Measurements from ENCODE around the gene TMEM253.

TMEM253 gene

GRCh38 chr14:21100931-21101330 lies at the start of gene TMEM253:
Gene TMEM253, plus strand, starts transcription at chr14:21101066. Its CDS starts 278 bp downstream, at chr14:21101344.
- no peak for DNase-seq

GRCh38 chr14:21053184-21054122 lies 47.4 kb upstream of the TMEM253 start:
- DNase-seq = no peak

- no peak for DNase-seq
Observed at GRCh38 chr14:21054123-21054767, 46.6 kb upstream of the TMEM253 start.

GRCh38 chr14:21054768-21055145 lies 46.1 kb upstream of the TMEM253 start:
- no peak for DNase-seq

- DNase-seq = no peak
Observed at GRCh38 chr14:21055432-21056117, 45.3 kb upstream of the TMEM253 start.

- DNase-seq = no peak
Observed at GRCh38 chr14:21056520-21057163, 44.2 kb upstream of the TMEM253 start.

DNA sequence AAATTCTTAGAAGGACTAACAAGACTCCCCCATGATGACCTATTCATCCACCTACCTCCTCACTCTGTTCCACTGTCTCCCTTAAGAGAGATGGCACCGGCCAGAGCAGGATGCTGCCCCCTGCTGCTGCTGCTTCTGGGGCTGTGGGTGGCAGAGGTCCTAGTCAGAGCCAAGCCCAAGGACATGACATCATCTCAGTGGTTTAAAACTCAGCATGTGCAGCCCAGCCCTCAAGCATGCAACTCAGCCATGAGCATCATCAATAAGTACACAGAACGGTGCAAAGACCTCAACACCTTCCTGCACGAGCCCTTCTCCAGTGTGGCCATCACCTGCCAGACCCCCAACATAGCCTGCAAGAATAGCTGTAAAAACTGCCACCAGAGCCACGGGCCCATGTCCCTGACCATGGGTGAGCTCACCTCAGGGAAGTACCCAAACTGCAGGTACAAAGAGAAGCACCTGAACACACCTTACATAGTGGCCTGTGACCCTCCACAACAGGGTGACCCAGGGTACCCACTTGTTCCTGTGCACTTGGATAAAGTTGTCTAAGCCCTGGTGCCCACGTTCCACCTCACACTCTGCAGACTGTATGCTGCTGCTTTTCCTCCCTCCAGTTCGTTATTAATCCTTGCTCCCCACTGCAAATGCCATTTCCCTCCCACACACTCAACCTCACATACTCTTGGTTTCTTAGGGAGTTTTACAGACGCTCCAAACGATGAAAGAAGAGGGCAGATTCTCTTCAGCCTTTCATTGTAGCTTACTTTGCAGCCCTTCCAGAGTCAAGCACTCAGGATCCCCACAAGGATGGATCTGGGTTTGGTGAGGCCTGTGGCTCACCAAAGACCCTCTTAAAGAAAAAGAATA lies 42.8 kb upstream of the TMEM253 start, which contains the start of gene RNASE8:
Gene RNASE8 (plus strand): TSS at position 20 of the 873 bp plus-strand sequence. CDS start 71 bp downstream, at position 91.
- peak; percentile 29 to 47 for DNase-seq

DNA sequence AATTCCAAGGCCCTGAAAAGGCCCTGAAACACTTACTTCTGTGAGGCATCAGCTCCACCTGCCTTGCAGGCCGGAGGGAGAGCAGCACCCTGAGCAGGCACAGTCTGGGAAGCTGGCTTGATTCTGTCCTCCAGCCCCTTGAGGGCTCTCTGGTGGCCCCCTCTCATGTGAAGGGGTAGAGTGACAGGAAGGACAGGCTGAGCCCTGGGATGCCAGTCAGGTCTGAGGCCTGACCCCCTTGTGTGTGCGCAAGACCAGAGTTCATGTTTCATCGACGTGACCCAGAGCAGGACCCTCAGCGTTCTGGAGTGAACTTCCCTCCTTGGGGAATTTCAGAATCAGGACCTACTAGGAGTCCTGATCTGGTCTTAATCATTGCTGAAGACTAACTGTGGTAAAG lies 42.0 kb upstream of the TMEM253 start:
- DNase-seq = no peak

DNA sequence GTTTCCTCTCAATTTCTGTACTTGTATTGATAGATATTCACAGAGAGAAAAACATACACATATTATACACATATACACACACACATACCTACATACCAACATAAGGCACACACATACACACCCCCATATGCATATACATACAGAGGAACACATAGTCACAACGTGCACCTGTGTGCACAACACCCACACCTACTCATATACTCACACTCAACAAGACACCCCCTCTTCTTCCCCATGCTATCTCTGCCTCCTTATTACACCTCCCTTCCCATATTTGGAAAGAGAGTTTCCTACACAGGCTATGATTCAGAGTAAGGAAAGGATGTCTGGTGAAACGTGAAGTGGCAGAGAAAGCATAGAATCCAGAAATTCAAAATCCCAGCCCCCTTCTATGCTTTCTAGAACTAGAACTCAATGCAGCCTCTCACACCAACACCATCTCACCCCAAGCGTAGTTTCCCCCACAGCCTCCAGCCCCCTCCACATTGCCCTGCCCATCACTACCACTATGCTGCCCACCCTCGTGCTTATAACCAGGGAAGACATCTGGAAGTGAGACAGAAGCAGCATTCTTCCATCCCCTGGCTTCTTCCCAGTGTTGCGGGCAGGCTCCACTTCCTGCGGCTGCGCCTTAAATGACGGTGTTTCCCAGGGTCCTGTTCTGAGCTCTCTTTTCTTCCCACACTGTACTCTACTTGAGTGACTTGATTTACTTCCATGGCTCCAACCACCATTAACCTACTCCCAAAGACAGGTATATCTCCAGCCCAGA lies 40.8 kb upstream of the TMEM253 start:
- DNase-seq = no peak

DNA sequence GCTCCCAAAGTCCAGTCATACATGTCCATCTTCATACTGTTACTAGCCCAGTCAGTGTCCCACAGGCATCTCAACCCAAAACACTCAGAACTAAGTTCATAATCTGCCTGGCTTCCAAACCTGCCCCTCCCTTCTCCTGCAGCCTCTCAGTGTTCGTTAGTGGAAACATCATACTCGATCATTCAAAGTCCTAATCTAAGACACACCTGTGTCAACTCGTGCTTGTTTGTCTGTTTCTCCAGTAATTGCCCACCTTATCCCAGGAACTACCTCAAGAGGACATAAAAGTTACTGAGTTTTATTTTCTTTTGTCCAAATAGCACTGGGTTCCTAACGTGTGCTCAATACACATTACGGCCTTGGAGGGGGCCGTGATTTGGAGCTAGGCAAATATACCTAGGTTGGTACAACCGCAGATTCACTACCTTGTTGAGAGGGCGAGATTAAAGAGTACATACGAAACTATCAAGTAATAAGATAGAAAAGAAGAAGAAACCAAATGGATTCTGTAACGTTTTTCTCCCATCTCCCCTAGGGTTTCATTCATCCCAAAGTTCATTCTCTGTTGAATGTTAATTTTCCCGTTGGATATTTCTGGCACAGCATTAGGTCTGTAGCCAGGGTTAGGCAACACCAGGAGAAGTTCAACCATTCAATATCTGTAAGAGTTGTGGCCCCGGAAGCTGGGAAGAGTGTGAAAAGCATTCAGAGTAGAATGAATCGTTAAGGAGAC lies 40.1 kb upstream of the TMEM253 start:
- DNase-seq = no peak

DNA sequence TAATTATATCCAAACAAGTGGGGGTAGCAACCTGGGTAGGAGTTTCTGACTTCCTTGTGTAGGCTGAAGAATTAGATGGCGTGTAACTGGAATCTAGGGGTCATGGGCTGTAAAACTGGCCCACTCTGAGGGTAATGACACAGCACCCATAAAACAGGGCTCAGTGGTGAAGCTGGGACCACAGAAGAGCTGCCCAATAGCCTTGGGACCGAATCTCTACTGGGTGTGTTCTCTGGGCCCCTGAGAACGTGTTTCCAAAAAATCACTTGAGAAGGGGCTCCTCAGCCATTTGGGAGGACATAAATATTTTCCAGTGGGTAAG lies 39.6 kb upstream of the TMEM253 start:
- DNase-seq = no peak

GRCh38 chr14:21063479-21063878 lies 37.4 kb upstream of the TMEM253 start:
- no peak for DNase-seq

DNA sequence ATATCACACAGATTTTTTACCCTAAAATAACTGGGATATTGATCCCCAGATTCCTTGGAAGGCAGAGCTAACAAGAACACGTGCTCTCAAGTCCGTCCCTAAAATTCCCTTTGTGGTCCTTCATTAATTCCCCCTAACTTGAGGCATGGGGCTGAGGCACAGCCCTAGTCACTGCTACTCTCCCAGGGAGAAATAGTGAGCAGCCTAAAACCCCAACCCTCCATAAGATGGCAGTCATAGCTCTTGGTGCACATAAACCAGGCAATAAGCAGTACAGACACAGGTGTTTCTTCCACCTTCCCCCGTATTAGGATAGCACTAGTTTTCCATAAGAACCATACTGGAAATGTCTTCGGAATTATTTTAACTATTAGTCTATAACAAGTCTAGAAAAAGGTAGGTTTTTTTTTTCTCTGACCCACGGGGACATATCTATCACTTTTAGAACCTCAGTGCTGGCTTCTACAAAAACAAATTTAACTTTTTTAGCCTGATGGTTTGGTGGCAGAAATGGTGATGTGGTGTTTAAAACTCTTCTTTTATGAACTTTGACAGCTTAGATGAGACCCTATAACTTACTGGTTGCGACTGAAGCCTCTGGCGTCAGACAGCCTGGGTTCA lies 33.9 kb upstream of the TMEM253 start:
- DNase-seq = no peak

DNA sequence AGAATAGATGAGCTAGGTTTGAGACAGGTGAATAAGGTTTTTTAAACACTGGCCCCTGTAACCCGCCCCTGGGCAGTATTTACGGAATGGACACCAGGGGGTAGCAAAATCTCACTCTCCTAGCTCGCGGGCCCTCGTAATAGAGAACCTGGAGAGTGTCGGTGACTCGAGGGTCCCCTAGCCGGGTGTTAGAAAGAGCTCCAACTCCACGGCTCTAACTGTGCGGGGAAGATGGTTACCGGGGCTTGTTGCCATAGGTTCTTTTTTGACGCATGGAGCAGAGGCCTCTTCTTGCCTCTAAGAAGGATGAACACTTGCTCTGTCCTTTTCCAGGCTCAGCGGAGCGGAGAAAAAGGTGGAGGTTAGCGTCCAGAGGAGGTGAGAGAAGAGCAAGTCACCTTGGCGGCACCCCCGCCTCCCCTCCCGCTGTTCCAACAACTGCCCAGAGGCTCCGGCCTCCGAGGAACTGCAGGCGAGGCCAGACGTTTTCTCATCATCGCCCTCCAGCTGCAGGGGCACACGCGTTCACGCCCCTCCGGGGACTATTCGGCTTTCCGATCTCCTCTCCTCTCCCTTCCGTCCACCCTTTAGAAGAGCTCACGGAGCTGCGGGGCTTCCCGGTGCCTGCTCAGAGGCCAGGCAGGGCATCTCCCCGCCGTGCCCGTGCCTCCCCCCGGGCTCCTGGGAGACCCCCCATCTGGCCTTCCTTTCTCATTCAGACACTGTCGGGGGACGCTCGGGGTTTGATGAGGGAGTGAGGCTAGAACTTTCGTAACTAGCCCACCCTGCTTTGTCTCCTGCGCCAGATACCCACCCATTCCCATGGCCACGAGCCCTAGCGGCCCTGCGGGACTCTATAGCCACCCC lies 32.1 kb upstream of the TMEM253 start:
- peak; percentile 54 to 63 for DNase-seq

DNA sequence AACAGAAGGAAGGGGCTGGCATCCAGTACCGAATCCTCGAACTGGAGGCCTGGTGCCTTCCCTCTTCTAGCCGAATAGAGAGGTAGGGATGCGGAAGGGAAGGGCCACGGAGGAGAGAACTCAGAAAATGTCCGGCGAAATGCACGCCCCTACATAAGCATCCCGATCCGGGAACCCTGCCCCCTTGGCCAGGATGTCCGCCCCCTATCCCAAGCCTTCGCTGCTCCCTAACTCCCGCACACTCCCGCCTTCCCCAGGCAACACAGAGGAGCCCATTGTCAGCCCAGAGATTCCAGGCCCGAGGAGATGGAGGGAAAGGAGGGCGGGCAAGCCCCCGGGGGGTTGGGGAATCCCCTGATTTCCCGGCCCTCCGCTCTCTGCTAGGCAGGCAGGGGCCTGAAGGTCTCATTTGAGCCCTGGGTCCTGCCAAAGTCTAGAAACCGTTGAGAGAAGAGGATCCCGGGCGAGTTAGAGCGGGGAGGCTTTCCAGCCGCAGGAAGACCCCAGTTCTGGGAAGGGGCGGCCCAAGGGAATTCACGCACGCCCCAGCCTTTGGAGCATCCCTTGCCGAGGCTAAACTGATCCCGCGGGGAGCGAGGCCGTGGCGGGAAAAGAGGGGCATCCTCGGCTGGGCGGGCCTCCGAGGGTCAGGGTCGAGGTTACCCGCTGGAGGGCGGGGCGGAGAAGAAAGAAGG lies 31.3 kb upstream of the TMEM253 start:
- peak in 1 of 2 experiments; percentile 30 for DNase-seq

GRCh38 chr14:21070083-21070609 lies 30.7 kb upstream of the TMEM253 start, which contains the start of gene ARHGEF40:
Gene ARHGEF40, plus strand, starts transcription at chr14:21070304. Its CDS starts 93 bp downstream, at chr14:21070397.
- peak; percentile 33 to 43 for DNase-seq

DNA sequence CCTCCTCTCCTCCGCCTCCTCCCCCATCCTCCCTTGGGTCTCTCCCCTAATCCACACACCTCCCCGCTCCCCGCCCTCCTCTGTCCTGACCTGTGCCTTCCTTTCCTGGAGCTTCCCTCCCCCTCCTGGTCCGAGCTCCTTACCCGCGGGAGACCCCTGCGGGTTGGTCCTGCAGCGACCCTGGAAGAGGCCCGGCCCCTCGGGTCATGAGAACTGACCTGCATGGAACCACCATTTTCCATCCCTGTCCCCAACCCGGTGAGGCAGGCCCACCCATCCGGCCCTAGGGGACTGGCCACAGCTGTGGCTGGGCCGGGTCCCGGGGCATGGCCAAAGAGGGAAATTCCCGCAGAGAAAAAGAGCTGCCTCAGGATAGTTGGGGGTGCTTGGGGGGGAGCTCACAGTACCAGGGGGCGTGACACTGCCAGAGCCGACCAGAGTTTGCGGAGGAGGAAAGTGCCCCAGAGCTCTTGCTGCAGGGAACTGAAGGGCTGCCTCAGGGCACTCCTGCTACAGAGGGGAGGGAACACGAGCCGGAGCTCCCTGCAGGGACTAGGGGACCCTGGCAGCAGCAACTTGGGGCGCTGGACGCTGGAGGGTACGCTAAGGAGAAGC lies 30.1 kb upstream of the TMEM253 start:
- peak; percentile 32 to 43 for DNase-seq

Measured in activated T-cell treated with anti-CD3 and anti-CD28 coated beads, Interleukin-2, amount 50 U/mL, for 48 hours (primary cell).